GM06990 (cell line): ENCODE data around the gene NMD3.

Experiments
- DNase-seq: peaks from one replicate; pipeline ENCODE4 v3.0.0-alpha.2; 2011; ENCODE audit not compliant: insufficient read length; ENCODE audit errors: extremely low read depth
- H3K27me3 ChIP-seq: replicated peaks from 2 replicates; pipeline ENCODE4 v1.6.0; 2011; ENCODE audit warnings: low read length; ENCODE audit not compliant: control insufficient read depth, insufficient read depth
- H3K36me3 ChIP-seq: 2 replicates; pipeline ENCODE4 v1.5.1; 2011; ENCODE audit warnings: low read length; ENCODE audit not compliant: control insufficient read depth, insufficient read depth
- H3K4me3 ChIP-seq: replicated peaks from 2 replicates; pipeline ENCODE4 v1.5.1; 2011; ENCODE audit warnings: low read depth, mild to moderate bottlenecking, control low read depth, low read length
- TF ChIP-seq, protein P1 (sequence below): IDR thresholded peaks from 2 replicates; pipeline ENCODE4 v1.5.1; 2011; ENCODE audit warnings: low read length, control low read depth, mild to moderate bottlenecking, inconsistent platforms; ENCODE audit not compliant: insufficient read depth, poor library complexity, severe bottlenecking

NMD3 gene

DNA sequence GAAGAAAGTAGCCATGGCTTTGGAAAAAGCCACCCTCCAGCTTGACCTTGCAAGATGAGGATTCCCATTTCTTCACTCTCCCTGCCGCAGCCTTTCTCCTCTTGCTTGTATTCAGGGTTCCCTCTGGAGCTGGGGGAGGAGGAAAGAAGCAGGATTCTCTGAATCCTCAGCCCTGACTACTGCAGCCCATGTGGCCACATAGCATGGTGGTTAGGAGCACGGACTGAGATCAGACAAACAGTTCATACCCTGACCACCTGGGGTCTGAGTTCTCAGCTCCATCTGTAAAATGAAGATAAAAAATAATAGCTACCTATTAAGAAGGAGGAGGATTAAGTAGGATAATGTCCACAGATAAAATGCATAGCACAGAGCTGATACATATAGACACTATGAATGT, 72.3 kb downstream of the NMD3 start:
- no peak for DNase-seq
- H3K27me3 ChIP-seq, result no peaks in the 10 kb centered on the region
- no peaks in the 10 kb centered on the region for H3K36me3 ChIP-seq
- TF ChIP-seq, protein P1, sequence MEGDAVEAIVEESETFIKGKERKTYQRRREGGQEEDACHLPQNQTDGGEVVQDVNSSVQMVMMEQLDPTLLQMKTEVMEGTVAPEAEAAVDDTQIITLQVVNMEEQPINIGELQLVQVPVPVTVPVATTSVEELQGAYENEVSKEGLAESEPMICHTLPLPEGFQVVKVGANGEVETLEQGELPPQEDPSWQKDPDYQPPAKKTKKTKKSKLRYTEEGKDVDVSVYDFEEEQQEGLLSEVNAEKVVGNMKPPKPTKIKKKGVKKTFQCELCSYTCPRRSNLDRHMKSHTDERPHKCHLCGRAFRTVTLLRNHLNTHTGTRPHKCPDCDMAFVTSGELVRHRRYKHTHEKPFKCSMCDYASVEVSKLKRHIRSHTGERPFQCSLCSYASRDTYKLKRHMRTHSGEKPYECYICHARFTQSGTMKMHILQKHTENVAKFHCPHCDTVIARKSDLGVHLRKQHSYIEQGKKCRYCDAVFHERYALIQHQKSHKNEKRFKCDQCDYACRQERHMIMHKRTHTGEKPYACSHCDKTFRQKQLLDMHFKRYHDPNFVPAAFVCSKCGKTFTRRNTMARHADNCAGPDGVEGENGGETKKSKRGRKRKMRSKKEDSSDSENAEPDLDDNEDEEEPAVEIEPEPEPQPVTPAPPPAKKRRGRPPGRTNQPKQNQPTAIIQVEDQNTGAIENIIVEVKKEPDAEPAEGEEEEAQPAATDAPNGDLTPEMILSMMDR, result no peak
- H3K4me3 ChIP-seq, result no peak overlapping the region

DNA sequence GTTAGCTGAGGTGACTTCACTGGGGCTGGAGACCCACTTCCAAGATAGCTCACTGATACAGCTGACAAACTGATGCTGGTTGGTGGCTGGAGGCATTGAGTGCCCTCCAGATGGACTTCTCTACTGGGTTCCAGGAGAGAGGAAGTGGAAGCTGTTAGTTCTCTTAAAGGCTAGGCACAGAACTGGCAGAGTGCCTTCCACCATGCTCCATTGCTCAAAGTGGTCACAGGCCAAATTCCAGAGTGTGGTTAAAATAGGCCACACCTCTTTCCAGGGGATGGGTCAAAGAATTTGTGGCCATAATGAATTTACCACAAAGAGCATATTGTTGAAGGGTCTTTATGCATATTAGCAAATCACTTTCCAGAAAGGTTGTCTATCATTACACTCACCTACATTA, 74.2 kb downstream of the NMD3 start:
- no peaks in the 10 kb centered on the region for H3K27me3 ChIP-seq
- DNase-seq, result no peak
- TF ChIP-seq, protein P1, result no peak
- H3K36me3 ChIP-seq, result no peaks in the 10 kb centered on the region
- H3K4me3 ChIP-seq, result no peak overlapping the region

DNA sequence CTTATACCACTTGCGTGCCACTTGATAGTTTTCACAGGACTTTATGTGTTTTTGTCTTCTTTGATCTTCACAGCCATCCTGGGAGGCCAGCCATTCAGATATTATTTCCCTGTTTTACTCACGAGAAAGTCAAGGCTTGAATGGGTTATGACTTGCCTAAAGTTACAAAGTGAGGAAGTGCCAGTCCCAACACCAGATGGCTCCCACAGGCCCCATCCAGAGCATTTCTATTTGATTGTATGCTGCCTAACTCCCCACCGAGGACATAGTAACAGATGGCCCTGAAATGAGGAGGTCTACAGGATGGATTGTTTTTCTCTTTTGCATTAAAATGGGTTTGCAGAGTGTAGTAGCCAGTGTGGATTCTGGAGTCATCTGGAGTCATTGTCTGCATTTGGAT, 75.7 kb downstream of the NMD3 start:
- Histone ChIP-seq H3K27me3 (no peaks in the 10 kb centered on the region), H3K4me3 (no peak overlapping the region), H3K36me3 (no peaks in the 10 kb centered on the region)
- TF ChIP-seq, protein P1, result no peak
- no peak for DNase-seq
